Measurements from ENCODE around the gene GPR68.
"Not testable (repeated sequence)": the region's sequence is repeated elsewhere in the genome, so short reads cannot be mapped to it uniquely, and the experiment has no call there.

DNA sequence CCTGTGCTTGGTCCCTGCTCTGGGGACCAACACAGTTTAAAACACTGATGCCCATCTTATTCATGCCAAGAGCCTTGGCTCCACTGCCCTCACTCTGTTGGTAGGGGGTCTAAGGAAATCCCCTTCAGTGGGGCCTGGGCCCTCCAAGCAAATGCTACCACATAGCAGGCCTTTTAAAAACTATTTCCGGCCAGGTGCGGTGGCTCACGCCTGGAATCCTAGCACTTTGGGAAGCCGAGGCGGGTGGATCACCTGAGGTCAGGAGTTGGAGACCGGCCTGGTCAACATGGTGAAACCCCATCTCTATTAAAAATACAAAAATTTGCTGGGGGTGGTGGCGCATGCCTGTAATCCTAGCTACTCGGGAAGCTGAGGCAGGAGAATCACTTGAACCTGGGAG, 1.1 kb upstream of the GPR68 start:
- not testable (repeated sequence) for TF ChIP-seq CTCF (IDR thresholded peaks at IDR 0.05; ENCODE audit: low read depth, low read length); EZH2phosphoT487 (IDR thresholded peaks at IDR 0.05; ENCODE audit: low read depth)

All from OCI-LY3 (cell line).